ENCODE measurements around the gene TEX9.

GRCh38 chr15:56473017-56473416, 107.8 kb downstream of the TEX9 start:
- TF ChIP-seq CTCF (optimal IDR thresholded peaks at IDR 0.05 in 1 of 3, IDR thresholded peaks at IDR 0.05 in 1 of 3, conservative IDR thresholded peaks at IDR 0.05 in 1 of 3; ENCODE audit: extremely low read depth in 1 of 3, insufficient read depth in 2 of 3, low read length in 3 of 3) (no peak), EZH2 (IDR thresholded peaks at IDR 0.05; ENCODE audit: low read length) (no peak)
